GM21619 (cell line): ENCODE measurements around the gene ATP8A1.

Source experiments
- ATAC-seq: cut with Tn5 transposase; IDR thresholded peaks from one replicate; pipeline ENCODE4 v1.9.1; 2021; ENCODE audit not compliant: unreplicated experiment

The ATP8A1 gene

DNA sequence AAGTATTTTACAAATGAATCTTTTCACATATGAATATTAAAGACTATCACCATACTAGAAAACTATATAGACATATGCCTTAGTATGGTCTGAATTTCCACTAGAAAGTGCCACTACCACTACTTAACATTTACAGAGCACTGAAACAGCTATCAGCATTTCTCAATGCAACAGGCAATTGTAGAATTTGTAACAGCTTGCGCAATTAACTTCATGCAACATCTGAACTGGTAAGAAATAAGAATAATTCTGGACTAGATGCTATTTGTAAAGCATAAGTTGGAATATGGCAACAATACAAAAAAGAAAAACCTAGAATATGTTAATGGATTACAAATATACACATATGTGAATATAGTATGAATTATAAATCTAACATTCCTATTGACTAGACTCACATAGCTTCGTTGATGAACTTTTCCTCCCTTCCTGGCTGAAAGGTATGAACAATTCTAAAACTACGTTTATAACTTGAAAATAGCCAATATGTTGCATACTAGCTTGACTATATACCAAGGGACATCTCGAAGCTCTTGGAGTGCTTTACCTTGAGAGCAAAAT, 82.0 kb downstream of the ATP8A1 start:
- ATAC-seq: no peak

DNA sequence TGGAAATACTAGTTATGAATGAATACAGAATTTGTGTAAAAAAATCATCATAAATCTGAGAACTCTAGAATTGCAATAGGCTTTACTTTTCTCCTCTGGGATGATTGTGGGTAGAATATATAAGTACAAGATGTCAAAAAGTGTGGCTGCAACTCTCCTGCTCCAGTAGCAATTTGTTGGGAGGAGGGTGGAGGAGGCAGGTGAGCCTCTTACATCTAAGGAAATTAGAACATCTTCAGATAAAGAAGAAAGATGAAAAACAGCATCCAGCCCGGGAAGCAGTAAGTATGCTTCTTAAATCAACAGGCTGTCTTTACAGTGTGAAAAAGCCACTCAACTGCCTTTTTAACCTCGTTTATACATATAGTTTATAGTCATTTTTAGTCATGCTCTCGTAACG, 83.7 kb downstream of the ATP8A1 start:
- no peak for ATAC-seq

DNA sequence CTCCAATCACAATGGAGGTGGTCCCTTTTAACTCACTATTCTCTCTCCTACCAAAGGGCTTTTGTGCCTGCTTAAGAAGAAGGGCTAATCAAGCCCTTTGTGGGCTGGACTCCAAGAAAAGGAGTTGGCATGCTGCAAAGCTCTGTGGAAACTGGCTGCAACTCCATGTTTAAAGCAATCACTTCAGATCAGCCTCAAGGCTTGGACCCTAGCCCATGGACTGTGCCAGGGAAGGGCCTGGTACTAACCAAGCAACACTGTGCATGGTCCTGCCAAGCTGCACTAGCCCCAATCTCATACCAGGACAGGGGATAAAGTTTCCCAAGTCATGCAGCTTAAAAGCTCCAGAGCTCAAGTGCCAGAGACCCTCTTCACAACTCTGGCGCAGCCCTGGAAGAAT, 86.7 kb downstream of the ATP8A1 start:
- no peak for ATAC-seq

DNA sequence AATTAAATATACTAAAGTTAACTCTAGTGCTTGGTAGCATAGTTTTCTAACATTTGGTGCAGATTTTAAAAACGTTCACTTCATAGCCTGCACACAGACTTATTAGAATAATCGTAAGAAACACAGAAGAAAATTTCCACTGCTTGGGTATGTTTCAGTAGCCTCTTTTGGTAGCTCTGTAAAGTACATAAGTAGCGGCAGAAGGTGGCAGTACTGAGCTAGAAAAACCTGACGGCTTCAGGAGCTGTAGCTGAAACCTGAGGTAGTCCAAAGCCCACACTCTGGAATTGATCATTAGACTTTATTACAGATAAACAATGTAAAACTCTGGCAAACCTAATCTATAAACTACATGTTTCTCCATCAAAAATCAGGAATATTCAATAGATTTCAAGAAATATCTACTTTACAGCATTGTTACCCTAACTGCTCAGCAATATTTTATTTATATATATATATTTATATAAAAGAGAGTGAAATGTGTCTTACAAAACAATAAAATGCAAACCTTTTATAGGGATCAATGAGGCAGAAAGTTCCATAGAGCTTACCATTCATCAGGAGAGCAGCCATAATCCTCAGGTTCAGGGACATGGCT, 88.2 kb downstream of the ATP8A1 start:
- peak; percentile 95 for ATAC-seq

DNA sequence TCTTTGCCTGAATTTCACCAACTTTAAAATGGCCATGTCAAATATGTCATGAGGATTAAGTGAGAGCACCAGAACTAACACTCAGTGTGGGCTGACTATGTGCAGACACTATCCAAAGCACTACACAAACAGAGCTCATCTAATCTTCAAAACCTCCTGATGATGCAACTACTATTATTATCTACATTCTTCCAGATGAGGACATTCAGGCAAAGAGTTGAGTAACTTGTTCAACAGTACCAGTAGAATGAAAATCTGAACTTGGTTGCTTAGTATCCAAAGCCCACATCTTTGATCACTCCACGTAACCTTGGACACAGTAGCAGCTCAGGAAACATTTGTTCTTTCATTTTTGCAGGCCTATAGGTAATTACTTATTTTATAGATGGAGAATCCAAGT, 90.1 kb downstream of the ATP8A1 start:
- no peak for ATAC-seq

DNA sequence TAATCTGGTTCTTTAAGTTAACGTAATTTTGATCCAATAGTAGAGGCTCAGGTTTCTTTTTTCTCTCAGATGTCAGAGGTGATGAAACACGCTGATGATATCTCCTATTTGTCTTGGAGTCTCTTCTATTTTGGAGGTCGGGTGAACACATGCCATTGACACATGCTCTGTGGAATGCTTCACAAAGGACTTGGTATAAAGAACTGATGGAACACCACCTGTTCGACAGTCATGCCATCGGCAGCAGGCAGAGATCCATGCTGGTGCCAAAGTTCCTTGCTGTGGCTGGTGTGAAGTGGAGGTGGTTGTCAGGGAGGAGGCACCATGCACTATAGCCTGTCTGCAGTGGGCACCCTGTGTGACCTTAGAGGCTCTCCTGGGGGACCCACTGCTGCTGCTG, 94.9 kb downstream of the ATP8A1 start:
- no peak for ATAC-seq

DNA sequence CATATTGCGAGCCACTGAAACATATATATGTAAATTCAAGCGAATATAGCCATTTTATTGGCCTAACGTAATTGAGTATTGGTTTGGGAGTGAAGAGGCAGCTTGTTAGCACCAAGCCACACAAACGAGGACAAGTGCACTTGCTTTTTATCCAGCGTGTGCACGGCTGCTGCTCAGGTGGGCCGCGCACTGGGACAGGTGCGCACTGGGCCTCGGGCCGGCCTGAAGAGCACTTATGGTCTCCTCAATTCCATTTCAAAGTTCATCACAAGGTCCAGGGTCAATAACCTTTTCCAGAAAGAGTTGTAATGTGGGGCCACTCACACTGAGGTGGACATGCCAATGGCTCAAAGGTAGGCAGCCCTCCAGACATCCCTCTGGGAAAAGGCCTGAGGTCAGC, 95.9 kb downstream of the ATP8A1 start:
- no peak for ATAC-seq

DNA sequence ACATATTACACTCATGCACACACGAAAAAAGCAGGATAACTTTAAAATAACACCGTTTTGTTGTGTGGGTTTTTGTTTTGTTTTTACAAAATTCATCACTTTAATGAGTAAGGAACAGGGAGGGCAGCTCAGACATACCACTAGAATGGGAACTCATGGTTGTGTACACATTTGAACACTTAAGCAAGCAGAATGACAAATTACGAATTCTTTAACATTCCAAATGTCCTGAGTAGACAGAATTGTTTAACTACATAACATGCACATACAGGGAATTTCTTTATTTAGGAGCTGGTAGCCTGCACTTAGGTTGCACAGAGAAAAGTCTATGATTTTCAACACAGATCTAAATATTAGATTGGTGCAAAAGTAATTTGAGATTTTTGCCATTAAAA, 96.4 kb downstream of the ATP8A1 start:
- ATAC-seq: no peak

DNA sequence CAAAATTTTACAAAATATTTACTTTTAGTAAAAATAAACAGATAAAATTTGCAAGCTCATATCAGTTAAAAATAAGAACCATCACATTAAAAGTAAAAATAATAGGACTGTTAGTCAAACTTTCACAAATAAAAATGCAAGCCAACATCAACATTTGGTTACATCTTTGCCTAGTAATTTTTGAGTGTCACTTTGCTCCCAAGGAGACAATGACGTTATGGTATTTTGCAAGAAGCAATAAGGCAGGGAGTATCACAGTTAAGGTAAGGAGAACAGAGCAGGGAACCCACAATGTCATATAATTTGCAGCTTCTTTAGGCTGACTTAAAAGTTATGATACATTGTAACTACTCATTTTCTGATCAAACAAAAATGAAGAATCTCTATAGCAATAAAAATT, 98.7 kb downstream of the ATP8A1 start:
- ATAC-seq: no peak

DNA sequence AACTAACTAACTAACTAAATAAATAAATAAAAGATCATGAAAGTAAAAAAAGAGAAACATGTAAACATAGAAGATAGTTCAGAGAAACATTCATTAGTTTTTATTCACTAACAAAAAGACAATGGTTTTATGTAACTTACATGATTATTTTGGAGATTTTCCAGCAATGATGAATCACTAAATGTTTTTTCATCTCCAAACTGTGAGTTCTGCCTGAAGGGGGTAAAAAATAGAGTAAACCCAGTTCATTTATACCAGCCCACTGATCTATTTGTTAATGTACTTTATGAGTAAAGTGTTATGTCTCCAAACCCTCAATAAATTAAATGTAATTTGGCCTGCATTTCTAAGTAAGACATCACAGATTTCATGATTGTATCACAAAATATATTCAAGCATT, 101.1 kb downstream of the ATP8A1 start:
- no peak for ATAC-seq

DNA sequence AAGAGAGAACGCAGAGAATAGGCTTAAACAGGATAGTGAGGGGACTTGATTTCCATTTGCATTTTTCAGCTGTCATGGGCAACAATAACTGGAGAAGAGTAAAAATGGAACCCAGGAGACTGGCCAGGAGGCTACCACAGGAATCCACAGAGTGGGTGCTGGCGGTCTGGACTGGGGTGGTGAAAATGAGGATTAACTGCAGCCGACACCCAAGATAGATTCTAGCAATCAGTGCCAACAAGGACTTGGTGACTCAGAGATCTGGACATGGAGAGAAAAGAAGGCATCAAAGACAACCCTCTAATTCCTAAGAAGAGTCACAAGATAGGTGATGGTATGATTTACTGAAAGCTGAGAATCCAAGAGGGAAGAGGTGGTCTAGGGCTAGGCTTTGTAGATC, 102.8 kb downstream of the ATP8A1 start:
- no peak for ATAC-seq

DNA sequence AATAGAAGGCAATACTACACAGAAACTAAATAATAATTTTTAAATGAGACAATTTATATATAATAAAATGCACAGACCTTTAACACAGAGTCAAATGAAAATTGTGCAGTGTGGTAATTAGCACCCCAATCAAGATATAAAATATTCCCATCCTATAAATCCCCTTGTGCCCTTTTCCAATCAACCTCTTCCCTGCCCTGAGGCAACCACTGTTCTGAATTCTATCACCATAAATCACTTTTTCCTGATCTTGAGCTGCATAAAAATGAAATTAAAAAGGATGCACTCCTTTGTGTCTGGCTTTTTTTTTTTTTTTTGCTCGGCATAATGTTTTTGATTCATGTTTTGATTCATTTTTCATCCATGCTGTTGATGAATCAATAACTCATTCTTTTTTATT, 107.0 kb downstream of the ATP8A1 start:
- no peak for ATAC-seq

DNA sequence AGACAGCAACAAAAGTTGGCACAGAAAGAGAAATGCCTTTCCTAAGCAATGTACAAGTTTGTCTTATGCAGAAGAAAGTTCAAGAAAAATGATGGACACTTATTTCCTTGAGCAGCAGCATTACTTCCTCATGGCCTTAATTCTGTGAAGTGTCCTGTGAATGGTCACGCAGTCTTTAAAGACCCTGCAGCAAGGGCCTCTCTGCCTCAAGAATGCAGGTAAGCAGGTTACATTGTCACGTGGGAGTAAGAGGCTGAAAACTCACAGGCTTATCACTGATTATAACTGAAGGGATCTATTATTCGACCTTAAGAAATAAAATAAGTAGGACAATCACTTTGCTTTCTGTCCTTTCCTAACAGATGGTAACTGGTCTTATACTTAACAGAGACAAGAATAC, 109.1 kb downstream of the ATP8A1 start:
- no peak for ATAC-seq

DNA sequence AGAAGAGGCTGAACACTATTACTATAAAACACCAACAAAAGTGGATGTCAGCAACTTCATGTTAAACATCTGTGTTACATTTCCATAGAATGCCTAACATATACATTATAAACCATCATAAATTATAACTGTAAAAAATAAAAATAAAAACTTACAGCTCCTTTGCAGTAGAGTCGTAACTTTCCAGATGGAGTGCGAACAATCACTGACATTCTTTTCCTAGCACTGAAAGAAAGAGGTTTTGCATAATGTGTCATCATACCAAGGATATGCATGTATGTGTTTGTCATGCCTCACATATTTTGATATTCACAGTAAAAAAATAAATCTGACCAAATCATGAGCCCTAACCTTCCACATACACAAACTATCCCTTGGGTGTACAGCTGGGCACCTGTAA, 113.1 kb downstream of the ATP8A1 start:
- no peak for ATAC-seq

DNA sequence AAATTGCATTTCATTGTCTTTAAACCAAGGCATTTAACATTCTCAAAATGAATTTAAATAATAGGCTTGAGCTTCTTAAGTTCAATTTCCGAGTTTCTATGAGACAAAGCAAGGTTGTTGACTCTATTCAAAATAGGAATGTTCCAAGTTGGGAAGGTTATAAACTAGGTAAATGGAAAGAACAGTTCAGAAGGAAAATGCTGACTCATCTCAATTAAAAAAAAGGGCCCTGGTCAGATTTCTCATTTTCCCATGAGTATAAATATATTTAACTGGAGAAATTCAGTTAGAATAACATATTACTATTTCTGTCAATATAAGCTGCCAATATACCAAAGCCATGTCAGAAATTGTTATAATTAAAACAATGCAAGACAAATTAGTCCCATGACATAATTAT, 113.8 kb downstream of the ATP8A1 start:
- no peak for ATAC-seq

DNA sequence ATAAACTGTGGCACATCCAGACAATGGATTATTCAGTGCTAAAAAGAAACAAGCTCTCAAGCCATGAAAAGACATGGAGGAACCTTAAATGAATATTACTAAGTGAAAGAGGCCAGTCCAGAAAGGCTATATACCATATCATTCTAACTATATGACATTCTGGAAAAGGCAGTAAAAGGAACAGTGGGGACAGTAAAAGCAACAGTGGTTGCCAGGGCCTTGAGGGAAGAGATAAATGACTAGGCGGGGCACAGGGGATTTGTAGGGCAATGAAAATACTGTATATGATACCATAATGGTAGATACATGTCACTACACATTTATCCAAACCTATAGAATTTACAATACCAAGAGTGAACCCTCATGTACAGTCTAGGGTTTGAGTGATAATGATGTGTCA, 115.3 kb downstream of the ATP8A1 start:
- no peak for ATAC-seq

DNA sequence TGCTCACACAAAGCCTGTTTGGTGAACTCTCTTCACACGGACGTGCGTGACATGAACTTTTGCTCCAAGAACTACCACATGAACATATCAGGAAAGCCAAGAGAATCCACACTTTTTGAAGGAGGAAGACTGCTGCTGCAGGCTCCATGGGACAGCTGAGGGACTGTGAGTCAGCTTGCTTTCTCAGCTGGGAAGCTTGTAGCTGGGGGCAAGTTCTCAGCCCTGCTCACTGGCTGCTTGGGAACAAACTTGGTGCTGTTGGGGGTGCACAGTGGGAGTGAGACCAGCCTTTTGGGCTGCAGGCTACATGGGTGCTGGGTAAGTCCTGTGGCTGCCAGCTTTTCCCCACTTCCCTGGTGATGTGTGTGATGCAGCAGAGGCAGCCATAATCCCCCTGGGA, 123.9 kb downstream of the ATP8A1 start:
- no peak for ATAC-seq

DNA sequence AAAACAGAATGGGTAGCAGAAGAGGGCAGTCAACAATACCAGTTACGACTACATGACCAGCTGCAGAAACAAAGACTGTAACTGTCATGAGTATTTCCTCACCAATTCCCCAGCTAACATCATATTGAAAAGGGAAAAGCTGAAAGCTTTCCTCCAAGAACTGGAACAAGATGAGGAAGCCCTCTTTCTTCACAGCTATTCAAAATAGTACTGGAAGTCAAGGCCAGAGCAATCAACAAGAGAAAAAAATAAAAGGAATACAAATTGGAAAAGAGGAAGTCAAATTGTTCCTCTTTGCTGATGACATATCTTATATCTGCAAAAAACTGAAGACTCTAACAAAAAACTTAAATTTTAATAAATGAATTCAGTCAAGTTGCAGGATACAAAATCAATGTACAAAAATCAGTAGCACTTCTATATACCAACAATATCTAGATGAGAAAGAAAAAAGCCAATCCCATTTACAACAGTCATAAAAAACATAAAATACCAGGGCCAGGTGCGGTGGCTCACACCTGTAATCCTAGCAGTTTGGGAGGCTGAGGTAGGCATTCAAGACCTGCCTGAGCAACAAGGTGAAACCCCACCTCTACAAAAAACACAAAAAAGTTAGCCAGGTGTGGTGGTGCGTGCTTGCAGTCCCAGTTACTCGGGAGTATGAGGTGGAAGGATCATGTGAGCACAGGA, 125.4 kb downstream of the ATP8A1 start:
- no peak for ATAC-seq

DNA sequence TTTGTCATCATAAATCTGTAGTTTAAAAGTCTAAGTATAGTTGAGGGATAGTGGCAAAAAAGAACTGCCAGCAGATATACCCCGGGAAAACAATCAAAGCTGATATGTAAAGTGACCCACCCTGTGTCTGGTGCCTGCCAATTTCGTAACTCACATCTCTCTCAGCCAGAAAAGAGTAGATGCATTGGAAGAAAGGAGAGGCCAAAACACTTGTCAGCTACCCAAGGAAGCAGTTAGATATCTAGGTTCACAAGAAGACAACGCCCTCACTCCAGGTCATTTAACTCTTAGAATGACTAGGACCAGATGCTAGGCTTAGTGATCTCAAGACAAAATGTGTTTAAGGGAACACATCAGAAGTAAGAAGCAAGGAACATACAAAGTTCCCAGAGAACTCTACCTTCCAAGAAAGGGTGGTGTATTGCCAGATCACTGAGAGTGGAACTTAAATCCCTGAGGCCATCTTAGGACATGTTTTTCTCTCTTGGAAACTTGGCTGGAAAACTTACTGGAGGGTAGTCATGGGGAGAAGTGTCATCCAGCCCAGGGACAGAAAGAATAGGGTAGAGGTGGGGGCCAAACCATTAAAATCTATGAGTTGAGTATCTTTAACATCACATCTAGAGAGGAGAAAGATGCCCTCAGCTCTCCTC, 133.7 kb downstream of the ATP8A1 start:
- ATAC-seq: no peak

DNA sequence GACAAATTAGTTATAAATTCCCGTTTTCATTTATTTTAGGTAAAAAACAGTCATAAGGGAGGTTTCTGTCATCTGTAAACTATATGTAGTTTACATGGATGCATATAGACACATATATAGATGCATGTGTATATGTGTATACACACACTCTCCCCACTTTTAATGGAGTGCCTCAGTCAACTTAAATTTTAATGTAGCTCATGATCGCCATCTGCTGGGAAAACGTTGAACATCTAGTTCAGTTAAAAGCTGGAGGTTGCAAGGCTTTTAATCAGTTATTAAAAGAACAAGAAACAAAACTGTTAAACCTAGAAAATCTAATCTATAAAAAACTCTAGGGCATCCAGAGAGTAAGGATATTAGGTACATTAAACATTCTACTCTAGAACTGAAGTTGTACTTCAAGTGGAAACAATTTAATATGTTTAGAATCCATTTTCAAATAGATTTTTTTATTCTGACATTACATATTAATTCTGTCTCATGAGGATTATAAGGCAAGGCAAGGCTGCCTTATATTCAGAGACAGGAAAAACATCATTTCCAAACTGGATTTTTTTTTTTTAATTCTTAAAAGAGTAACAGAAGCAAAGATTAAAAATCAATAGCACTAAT, 137.0 kb downstream of the ATP8A1 start:
- no peak for ATAC-seq

DNA sequence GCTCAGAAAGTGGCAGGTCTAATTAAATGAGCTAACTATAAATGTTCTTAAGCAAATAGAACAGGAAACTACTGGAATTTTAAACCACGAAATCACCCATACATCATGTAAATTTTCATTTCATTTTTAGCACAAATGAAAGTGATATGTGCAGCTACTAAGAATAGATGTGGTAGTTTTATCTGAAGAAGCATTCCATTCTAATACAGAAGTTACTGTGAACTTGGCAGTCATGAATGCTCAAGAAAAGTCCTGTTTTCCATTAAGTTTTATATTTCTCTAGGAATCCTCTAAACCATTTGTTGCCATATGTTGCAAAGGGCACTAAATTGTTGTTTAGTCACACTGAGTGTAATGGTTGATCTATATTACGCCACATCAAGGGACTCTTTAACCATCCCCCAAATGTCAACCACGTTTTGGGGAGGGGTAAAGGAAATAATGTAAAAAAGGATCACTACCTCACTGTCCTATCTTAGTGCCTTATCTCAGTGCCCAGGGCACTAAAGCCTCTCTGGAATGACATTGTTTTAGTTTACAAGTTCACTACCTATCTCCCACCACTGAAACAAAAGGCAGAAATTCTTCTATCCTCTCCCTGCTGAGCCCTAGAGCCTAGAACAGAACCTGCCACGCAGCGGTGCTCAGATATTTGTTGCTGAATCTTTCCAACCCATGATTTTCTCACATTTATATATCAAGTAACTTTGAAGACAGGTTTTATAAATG, 141.6 kb downstream of the ATP8A1 start:
- ATAC-seq: peak; percentile 48
